Dedifferentiated amniotic fluid mesenchymal stem cell (primary cell): ENCODE data around the gene KRT31.
"Not testable (repeated sequence)": the region's sequence is repeated elsewhere in the genome, so short reads cannot be mapped to it uniquely, and the experiment has no call there.

Experiments used
- DNase-seq: peaks from one replicate; pipeline ENCODE4 v3.0.0-alpha.2; 2016; ENCODE audit errors: extremely low spot score

Gene KRT31

DNA sequence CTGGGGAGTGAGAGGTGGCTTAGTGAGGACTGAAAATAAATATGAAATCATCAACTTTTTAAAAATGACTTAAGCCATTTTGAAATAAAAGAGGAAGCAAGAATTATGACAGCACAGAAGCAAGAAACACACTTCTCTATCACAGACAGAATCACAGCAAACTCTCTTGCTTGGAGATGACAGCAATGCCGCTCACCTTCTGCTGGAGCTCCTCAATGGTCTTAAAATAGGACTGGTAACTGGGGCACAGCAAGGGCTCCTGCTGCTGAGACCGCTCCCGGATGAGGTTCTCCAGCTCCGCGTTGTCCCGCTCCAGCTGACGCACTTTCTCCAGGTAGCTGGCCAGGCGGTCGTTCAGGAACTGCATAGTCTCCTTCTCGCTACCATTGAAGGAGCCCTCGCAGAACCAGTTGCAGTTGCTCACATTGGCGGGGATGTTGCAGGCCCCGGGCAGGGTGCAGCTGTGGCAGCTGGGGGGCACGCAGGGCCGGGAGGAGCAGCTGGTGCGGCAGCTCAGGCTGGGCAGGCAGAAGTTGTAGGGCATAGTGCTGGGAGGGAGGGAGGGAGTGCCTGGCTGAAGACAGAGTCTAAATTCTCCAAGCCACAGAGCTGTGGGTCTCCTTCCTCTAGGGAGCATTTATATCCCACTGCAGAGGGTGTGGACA, at the start of gene KRT31:
KRT31 (minus strand) TSS at position 613 of the 665 bp plus-strand sequence; CDS start at position 544, 69 bp downstream.
- DNase-seq: no peak

DNA sequence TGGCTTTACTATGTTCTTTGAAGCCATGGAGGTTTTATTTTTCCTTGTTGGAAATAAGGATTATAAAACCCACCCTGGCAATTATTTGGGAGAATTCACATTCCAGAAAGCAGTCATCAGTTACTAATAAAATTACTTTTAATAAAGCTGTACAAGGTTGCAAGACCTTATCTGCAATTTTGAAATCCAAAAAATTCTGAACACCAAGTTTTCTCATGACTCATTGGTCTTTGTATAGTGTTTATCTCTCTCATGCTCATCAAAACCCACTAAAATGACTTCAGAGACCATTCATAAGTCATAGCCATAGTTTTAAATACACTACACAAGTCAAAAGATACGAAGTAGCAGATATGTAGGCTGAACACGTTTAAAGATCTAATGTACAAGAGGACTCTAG, 49.4 kb upstream of the KRT31 start:
- no peak for DNase-seq

DNA sequence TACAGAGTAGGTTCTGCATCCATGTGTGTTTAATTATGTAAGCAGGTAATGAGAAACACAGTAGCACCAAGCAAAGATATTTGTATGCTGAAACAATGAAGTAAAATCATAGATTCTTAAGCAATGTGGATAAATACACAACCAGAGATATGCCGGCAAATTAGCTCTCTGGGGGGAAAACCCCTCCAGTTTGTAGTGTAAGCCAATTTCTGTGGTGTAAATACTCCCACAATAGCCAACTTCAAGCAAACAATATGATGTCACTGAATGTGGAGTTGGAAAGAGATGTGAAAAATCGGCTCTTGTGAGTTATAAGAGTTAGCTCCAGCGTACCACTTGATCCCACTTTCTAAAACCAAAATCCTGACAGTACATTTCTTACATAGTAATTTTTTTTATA, 47.2 kb upstream of the KRT31 start:
- no peak for DNase-seq

DNA sequence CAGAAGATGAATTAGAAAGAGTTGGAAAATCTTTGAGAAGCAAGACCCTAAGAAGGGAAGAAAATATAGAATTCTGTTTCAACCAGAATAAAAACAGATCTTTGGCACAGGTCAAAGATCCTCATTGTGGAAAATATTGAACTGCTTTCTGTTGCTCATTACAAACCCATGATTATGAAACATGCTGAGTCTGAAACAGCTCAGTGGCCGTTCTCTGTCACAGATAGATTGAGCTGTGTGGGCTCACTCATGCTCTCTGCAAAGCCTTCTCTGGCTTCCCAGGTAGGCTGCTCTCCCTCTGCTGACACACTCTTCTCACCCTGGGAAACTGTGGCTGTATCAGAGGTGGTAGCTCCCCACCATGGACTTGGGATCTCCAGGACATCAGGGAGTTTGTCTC, 46.8 kb upstream of the KRT31 start:
- DNase-seq: no peak

- no peak for DNase-seq
These were observed 45.3 kb upstream of the KRT31 start for GRCh38 chr17:41442739-41443138.

DNA sequence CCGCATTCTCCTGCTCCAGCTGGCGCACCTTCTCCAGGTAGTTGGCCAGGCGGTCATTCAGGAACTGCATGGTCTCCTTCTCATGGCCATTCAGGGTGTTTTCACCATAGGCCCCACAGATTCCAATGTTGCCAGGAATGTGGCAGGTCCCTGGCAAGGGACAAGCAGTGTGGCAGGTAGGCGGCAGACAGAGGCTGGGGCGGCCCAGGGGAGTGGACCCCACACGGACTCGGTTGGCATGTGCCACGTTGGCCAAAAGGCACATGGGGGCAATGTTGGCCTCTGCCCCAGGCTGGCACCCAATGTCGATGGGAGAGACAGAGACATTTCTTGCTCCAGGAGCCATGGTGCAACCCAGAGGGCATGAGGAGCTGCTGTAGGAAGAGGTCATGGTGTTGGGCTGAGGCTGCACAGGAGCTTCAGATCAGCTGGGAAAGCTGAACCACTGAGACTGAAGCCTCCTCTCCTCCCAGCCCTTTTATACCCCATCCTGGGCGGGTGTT, 43.2 kb upstream of the KRT31 start, which contains the start of gene KRT38:
KRT38 (minus strand) TSS at position 453 of the 503 bp plus-strand sequence; CDS start at position 391, 62 bp downstream.
- no peak for DNase-seq

DNA sequence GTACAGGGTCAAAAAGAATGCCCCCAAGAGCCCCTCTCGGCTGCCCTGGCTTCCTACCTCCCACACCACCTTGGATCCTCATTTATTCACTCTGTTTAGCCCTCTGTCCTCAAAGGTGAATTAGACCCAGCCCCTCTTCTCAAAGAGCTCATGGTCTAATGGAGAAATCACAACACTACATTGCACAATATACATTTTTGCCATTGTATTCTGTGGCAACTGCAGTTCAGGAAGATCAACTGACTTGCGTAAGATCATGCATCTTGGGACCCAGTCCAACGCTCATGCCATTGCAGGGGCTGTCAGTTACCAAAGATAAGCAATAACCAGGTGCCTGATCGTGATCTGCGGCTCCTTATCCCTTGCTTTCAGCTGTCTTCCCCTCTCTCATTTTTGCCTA, 42.0 kb upstream of the KRT31 start:
- no peak for DNase-seq

- DNase-seq: no peak
These were observed 40.4 kb upstream of the KRT31 start for GRCh38 chr17:41437769-41438168.

GRCh38 chr17:41437254-41437653, 39.8 kb upstream of the KRT31 start:
- DNase-seq: no peak

DNA sequence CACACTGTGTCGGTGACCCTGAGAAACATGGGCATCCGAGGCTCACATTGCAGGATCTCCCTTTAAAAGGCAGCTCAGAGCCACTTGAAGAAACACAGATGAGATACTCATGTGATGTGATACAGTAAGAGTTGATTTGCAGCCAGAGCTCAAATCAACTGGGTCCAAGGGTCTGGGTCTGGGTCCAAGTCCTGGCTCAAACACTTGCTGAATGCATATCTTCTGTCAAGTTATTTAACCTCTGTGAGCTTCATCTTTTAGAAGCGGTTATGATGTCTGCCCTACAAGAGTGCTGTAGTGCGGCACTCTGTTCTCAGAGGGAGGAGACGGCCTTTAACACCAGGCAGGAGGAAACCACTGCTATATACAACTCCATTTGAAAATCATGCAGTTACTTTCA, 37.0 kb upstream of the KRT31 start:
- no peak for DNase-seq

DNA sequence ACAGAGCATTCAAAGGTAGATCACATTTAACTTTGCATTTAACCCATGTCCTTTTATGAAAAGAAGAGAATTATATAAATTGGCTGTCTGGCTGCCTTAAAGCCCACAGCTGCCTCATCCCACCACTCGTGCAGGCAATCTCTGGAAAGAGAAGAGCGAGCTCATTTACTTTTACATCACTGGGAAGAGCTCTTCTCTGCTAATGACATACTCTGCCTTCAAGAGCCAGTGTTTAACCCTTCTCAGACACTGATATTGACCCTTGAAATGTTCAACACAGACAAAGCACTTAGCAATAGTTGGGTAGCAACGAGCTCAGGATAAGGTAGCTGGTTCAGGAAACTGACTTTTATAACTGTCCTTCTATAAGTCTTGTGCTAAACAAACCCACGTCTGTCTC, 36.6 kb upstream of the KRT31 start:
- DNase-seq: no peak

- DNase-seq: no peak
These were observed 36.2 kb upstream of the KRT31 start for GRCh38 chr17:41433586-41433985.

DNA sequence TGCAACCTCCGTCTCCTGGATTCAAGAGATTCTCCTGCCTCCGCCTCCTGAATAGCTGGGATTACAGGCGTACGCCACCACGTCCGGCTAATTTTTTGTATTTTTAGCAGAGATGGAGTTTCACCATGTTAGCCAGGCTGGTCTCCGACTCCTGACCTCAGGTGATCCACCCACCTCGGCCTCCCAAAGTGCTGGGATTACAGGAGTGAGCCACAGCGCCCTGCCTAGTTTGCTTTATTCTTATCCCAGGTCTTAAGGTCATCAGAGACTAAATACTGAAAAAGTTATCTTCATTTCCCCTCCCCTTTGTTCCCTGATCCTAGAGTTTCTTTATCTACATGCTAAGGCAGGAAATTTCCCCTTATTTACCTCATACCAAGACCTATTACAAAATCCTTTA, 33.0 kb upstream of the KRT31 start:
- not testable (repeated sequence) for DNase-seq

- no peak for DNase-seq
These were observed 32.3 kb upstream of the KRT31 start for GRCh38 chr17:41429667-41430066.

- DNase-seq: no peak
These were observed 31.3 kb upstream of the KRT31 start for GRCh38 chr17:41428591-41429291.

- no peak for DNase-seq
These were observed 26.8 kb upstream of the KRT31 start, which contains the start of gene KRT37 for GRCh38 chr17:41424111-41424635. Gene KRT37, minus strand, starts transcription at chr17:41424585. Its CDS starts 62 bp downstream, at chr17:41424523.

DNA sequence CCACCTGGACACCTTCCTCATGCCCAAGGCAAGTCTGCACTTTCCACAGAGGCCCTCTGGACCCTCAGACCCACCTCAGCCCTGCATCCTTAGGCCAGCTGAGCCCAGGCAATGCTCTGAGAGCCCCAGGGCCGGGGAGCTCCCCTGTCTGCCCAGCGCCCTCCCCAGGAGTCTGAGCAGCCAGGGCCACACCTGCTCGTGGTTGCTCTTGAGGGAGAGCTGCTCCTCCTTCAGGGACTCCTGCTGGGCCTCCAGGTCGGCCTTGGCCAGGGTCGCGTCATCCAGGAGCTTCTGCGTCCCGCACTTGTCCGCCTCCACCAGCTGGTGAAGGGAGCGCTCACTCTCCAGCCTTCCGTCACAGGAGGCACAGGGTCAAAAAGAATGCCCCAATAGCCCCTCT, 25.2 kb upstream of the KRT31 start:
- not testable (repeated sequence) for DNase-seq

DNA sequence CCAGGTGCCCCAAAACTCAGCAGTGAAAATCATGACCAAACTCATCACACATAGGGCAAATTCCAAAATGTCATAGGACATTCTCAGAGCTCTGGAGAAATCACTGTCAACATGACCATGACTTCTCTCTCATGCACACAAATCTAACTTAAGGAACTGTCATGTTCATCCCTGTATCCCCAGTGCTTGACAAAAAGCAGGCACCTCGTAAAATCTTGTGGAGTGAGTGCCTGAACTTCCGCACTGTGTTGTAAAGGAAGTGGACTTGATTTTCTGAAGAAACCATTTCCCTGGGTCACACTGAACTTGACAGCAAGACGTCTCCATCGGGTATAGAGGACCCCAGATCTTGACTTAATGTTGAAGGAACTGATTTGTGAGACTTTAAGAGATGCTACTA, 24.2 kb upstream of the KRT31 start:
- no peak for DNase-seq

DNA sequence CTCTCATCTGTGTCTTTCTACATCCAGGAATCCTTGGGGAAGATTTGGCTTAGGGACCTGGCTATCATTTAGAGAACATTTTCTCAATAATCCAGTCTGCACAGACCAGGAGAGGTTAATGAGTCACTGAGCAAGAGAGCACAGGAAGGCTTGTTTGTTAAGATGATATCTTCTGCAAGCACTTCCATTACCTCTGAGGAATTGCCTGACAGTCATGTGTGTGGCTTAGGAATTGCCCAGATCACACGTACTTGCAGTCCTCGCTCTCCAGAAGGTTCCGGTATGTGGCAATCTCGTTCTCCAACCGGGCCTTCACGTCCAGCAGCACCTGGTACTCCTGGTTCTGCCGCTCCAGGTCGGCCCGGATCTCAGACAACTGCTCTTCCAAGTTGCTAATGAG, 23.7 kb upstream of the KRT31 start:
- no peak for DNase-seq

GRCh38 chr17:41420134-41420533, 22.7 kb upstream of the KRT31 start:
- DNase-seq: no peak

DNA sequence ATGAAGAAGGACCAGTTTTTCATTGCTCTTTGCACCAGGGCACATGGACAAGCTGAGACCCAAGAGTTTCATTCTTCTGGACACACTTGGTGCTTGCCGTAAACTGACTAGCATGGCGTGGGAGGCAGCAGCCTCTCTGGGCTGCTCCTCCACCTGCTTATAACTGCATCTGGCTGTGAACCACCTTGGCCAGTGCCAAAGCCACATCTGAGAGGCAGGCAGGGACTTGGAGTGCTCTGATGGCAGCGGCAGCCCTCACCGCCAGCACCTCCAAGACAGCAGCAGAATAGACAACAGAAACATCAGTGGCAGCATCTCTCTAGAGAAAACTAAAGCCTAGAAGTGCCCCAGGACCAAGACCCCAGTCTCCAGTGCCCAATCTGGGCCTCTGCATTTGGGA, 22.3 kb upstream of the KRT31 start:
- no peak for DNase-seq

- DNase-seq: no peak
These were observed 20.9 kb upstream of the KRT31 start for GRCh38 chr17:41418116-41418860.
